Right renal pelvis (tissue), 4 donors: ENCODE data around the gene NOSIP. TPM values are rescaled to one million over a fixed set of nuclear protein-coding genes. Genes with fewer than 3 reads are reported as not detected.

Experiments used
- DNase-seq, 4 donors: peaks; one replicate each; pipeline ENCODE4 v3.0.0-alpha.2; 2013; ENCODE audit warnings: low read depth in 4 of 4, low spot score in 3 of 4, missing footprints in 1 of 4
- polyA plus RNA-seq, 4 donors: library from polyadenylated mRNA; unstranded; fragments of 120-200 nt; gene quantifications; one replicate each; pipeline ENCODE4 v1.2.1, GENCODE V29; 2013; ENCODE audit not compliant: insufficient read length in 4 of 4

NOSIP gene
- polyA plus RNA-seq, 4 donors: 53.6 to 73.7 (median 60.5) TPM

DNA sequence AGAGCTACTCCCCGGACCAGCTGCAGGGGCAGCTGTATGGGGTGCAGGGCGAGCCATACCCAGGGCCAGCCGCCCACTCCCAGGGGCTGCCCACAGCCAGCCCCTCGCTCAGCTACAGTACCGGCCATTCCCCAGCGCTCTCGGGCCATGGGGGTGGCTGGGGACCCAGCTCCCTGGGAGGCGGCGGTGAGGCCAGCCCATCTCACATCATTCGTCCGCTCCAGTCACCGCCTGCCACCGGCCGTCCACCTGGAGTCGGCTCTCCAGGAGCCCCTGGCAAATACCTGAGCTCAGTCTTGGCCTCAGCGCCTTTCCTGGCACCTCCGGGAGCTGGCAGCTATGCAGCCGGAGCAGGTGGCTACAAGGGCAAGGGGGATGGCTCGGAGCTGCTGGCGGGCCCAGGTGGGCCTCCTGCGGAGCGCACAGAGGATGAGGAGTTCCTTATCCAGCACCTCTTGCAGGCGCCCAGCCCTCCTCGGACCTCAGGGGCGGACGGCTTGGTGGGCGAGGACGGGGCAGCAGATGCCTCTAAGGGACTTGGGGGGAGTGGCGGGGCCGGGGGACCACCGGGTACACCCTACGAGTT is 15.6 kb upstream of the NOSIP start:
- DNase-seq: no peak

DNA sequence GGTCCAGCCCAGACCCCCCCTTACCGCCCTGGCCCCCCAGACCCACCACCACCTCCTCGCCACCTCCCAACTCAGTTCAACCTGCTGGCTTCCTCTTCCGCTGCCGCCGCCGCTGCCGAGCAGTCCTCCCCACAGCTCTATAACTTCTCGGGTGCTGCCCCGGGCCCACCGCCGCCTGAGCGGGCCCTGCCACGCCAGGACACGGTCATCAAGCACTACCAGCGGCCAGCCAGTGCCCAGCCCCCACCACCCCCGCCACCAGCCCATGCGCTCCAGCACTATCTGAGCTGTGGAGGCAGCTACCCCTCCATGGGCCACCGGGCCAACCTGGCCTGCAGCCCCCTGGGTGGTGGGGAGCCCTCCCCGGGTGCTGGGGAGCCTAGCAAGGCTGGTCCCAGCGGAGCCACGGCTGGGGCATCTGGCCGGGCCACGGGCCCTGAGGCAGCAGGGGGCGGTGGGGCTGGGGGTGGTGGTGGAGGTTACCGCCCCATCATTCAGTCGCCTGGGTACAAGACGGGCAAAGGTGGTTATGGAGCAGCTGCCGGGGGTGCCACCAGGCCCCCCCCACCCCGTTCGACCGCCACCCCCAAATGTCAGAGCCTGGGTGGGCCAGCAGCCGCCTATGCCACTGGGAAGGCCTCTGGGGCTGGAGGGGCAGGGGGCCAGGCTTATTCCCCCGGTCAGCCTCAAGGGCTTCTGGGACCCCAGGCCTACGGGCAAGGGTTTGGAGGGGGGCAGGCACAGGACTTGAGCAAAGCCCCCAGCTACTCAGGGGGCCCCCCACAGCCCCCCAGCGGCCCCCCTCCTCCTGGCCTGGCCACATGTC is 14.8 kb upstream of the NOSIP start:
- DNase-seq: no peak

DNA sequence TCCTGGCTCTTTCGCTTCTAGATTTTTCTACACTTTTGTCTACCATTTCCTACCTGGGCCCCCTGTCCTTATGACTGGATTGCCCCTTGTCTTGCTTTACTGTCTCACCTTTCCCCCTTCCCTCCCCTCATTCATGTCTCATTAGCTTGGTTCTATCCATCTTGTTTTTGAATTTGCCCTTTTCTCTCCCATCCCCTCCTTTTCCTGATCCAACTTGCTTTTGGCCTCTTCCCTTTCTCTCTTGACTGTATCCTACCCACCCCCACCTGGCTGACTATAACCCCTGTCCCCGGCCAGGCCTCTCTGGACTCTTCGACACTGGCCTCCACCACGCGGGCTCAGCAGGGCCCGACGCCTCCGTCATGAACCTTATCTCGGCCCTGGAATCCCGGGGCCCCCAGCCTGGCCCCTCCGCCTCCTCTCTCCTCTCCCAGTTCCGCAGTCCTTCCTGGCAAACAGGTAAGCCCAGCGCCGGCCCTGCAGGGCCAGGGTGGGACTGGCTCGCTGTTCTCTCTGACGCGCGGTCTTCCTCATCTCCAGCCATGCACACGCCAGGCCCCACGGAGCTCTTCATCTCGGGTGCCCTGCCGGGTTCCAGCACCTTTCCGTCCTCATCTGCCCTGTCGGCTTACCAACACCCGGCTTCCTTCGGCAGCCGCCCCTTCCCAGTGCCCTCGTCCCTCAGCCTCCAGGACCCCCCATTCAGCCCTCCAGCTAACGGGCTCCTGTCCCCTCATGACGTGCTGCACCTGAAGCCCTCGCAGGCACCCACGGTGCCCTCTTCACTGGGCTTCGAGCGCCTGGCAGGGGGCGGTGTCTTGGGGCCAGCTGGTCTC is 14.0 kb upstream of the NOSIP start:
- DNase-seq: no peak

DNA sequence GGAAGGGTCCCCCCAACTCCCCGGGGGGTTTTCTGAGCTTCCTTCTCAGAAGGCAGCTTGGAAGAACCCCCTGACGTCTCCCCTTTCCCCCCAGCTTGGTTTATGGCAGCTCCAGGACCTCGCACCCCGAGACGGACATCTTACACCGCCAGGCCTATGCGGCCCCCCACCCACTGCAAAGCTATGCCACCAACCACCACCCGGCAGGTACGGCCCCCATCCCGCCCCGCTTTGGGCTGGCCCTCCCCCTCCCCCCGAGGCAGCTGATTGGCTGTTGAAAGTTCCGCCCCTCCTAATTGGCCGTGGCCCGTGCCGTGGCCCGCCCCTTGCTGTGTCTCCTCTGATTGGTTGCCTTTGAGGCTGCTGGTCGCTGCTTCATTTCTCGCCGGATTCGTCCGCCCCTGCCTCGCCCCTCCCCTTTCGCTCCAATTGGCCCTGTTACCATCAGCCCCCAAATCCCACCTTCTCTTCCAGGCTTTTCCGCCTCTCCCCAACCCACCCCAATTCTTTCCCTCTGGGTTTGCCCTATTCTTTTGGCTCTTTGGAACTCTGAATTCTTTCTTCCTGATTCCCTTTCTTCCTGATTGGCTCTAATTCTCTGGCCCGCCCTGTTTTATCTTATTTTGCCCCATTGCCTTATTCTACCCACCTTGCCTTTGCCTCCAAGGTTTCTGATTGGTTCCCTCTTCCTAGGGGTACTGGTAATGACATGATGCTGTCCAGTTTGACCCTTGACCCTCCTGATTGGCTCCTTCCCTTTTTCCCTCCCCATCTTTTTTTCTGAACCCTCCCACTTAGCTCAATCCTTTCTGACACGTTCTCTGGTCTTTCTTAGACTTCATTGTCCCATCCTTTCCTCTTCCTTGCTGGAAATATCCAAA is 13.1 kb upstream of the NOSIP start:
- DNase-seq: peak in 2 of 4 donors; percentile 79

DNA sequence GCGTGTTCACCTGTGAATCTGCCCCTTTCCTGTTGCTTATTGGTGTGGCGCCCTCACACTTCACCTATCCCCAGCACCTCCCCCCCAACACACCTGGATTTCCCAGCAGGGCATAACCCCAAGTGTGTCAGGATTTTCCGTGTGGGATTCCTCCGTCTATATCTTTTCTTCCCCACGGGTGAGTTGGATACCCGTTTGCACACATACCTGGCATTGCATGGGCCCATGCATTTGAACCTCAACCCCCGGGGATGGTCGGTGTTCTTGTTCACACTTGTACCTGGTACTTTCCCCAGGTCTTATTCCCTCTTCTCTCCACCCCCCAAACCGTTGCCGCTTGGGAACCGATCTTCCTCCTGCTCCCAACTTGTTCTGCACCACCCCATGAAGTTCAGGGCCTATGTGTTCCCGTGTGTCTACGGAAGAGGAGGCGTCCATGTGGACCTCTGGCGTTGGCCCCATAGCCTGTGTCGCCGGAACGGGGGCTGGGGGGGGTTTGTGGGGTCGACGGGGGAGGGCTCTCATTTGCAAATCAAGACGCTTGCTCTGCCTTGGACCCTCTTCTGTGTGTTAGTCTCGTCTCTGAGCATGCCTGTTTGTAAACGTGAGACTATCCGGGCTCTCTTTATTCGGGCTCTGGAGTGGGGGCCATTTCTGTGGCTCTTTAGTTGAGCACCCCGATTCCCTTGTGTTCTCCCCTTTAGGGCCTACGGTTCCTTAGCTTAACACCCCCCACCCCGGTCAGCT is 12.3 kb upstream of the NOSIP start:
- DNase-seq: no peak

DNA sequence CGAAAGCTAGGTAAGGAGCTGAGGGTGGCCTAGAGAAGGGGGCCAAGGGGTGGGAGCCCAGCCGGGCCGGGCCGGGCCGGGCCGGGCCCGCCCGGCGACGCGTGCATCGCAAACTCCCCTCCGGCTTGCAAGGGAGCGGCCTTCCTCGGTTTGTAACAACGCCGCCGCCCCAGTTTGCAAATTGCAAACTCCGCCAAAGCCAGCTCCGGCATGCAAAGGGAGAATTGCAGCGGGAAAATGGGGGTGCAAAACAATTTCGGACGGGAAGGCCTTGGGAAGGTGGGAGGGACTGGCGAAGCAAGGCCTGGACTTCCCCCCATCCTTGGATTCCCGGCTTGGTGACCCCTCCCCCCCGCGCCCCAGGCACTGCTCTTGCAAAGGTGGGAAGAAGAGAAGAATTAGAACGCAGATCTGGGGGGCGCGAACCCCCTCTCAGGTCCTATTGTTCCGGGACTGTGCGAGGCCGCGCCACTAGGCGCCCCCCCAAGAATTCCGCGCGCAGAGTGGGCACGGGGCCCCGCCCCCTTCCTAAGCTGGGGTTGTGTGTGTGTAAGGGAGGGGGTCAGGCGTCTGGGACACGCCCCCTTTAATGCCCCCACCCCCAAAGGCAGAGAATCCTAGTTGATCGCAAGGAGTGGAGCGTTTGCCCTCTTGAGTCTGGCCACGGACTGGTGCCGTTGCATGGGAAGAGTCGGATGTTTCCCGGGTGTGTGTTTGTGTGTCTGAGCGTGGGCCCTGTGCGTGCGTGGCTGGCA is 11.6 kb upstream of the NOSIP start:
- DNase-seq: no peak

DNA sequence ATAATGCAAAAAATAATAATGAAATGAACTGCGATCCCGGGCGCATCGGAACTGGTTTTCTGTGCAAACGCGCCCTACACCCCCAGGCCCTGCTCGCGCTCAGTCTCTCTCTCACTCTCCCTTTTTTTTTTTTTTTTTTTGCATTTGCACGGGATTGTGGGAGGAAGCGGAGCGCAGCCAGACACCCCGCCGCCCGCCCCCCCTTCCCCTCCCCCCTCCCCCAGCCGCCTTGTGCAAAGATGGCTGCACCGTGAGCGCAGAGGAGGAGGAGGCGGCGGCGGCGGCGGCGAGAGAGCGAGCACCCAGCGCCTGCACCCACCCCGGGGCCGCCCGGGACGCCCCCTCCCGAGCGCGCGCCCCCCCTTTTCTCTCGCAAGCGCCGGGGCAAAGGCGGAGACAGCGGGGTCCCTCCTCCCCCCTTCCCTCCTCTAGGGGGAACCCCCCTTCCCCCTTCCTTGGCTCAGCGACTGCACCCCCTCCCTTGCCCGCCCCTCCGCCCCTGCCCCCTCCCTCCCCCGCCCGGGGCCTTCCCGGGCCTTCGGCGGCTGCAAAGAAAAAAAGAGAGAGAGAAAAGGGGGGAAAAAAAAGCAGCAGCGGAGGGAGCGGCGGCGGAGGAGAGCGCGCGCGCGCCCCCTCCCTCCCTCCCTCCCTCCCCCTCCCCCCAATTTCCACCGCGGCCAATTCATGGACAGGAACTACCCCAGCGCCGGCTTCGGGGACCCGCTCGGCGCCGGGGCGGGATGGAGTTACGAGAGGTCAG is 10.8 kb upstream of the NOSIP start, which contains the start of gene PRR12:
Gene PRR12, plus strand, starts transcription at position 212 of the 760 bp plus-strand sequence. Its CDS starts 473 bp downstream, at position 685.
- DNase-seq: no peak

DNA sequence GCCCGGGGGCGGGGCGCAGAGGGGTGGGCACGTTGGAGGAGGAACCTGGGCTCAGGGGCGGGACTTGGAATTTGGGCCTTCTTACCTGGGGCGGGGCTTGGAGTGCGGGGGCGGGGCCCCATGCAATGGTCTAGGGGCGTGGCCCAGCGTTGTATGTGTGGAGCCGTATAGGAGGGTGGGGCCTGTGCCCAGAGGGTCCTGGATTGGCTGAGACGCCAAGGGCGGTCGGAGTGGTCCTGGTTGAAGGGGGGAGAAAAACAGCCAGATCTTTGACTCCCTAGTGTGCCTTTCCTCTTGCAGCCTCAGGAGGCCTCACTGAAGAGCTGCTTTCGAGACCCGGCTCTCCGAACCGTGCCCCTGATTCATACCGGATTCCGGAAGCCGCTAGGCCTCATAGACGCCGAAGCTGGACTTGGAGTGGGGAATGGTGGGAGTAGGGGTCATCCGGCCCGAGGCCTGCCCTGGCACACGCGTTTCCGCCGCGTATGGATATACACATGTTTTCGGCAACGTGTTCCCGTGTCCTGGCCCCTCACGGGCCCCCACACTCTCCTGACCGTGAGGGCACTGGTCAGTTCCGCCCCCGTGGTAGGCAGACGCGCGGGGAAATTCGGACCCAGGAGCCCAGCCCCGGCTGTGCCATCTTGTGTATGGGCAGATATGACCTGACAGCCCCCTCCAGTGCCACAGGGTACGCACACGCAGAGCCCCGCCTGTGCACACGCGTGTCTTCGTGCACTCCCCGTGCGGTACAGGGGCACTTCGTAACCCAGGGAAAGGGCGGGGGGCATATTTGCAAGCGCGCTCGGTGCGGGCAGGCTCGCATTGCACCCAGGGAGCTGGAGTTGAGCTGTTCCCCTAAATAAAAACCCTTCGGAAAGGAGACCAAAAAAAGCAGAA is 10.0 kb upstream of the NOSIP start:
- DNase-seq: peak; percentile 87 to 93 (median 92)

DNA sequence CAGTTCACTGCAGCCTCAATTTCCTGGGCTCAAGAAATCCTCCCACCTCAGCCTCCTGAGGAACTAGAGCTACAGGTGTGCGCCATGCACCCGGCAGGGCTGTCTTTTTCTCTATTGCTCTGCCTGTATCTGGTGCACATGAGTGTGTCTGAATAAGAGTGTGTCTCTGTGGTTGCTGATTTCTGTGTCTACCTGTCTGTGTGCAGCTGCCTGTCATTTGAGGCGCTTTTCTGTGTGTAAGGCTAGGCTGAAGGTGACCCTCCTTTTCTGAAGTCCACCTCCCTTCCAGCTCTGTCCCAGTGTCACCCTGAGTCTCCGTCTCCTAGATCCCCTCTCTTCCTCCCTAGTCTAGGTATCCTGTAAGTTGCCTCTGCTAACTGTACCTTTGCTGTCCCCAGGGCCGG is 9.1 kb upstream of the NOSIP start:
- DNase-seq: no peak

DNA sequence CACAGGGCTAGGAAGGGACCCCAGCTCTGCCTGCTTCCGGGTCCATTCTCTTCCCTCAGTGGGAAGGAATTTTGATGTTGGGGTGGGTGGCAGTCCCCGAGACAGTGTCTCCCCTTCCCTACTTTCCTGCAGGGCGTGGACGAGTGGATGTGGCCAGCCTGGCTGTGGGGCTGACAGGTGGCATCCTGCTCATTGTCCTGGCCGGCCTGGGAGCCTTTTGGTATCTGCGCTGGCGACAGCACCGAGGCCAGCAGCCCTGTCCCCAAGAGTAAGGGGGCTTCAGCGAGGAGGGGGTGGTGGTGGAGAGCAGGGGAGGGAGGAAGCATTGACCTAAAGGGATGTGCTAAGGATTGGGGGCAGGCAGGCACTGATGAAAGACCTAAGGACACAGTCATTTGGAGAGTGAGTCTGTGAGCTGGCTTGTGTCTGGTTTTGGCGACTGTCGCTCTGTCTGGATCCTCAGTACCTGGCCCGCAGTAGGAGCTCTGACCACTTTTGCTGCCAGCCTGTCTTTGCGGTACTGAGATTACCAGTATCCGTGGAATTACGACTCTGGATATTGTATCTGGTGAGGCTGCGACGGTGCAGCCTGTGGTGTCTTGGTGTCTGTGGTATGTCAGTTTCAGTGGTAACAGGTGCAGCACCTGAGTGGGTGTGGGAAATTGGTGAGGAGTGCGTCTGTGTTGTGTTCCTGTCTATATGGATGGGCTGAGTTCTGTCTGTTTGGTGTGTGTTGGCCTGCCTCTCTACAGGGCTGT is 8.2 kb upstream of the NOSIP start:
- DNase-seq: no peak

DNA sequence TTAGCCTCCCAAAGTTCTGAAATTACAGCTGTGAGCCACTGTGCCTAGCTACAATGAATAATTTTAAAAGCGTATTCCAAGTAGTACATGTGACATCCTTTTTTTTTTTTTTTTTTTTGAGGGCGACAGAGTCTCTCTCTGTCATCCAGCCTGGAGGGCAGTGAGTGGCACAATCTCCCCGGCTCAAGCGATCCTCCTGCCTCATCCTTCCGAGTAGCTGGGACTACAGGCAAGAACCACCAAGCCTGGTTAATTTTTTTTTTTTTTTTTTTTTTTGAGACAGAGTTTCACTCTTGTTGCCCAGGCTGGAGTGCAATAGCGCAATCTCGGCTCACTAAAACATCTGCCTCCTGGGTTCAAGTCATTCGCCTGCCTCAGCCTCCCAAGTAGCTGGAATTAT is 6.9 kb upstream of the NOSIP start:
- DNase-seq: no peak

DNA sequence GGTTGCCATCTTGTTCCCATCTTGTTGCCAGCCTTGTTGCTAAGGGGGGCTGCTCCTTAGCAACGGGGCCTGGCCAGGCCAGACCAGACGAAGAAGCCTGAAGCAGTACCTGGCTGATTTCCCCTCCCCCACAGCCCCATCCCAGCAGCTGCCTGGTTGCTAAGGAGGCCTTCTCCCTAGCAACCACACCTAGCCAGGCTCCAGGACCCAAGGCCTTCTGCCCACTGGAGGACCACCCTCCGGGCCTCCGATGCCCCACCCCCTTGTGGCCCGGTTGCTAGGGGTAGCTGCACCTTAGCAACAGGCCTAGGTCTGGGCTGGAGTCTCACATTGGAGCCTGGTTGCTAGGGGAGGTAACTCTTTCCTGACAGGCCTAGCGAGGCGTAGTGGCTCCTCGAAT is 4.7 kb upstream of the NOSIP start:
- DNase-seq: no peak

DNA sequence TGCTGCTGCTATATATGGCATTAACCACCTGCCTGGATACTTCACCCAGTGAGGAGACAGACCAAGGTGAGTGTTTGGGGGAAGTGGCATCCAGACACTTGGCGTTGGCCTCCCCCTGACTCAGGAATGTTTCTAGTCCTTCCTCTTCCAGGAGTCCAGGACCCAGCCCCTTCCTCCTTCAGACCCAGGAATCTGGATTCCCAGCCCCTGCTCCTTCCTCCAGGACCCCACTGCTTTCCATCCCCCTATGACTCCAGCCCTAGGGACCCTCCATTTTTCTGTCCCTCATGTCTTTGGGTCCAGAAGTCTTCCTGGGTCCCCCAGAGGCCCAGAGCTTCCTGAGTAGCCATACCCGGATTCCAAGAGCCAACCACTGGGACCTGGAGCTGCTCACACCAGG is 2.9 kb upstream of the NOSIP start:
- DNase-seq: no peak

DNA sequence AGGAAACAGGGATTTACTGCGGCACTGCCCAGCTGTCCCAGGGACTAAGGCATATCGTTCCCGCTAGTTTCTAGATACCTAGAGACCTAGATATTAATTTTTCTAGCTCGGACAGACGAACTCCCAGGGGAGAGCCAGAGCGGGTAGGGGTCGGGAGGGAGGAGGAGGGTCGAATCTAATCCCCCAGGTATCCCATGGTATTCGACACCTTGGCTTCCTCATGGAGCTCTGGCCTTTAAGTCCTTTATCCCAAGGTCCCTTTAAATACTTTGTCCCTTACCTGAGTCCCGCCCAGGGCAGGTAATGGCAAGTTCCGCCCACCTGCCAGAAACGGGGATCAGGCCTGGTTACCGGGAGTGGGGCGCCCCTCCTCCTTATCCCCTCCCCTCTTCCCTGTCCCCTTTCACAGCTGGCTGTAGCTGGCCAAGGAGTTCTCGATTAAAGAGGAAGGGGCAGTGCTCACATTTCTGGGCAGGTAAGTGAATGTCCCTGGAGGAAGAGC is 702 bp upstream of the NOSIP start, which contains the start of gene PRRG2:
Gene PRRG2, plus strand, starts transcription at position 310 of the 502 bp plus-strand sequence. CDS start 1,904 bp downstream, outside the sequence.
- DNase-seq: no peak

DNA sequence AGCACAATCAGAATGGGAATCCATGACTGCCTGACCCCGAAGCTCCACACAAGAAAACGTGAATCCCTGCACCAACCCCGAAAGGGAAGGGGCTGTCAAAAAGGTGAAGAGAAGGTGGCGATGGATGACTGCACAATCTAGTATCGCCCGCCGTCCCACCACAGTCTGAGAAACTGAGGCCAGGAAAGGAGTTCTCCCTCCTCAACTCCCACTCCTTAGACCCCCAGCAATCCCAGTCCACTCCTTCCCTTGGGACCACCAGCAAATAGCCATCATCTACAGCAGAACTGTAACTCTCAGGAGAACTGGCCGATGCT is 451 bp downstream of the NOSIP start:
- no peak for DNase-seq

DNA sequence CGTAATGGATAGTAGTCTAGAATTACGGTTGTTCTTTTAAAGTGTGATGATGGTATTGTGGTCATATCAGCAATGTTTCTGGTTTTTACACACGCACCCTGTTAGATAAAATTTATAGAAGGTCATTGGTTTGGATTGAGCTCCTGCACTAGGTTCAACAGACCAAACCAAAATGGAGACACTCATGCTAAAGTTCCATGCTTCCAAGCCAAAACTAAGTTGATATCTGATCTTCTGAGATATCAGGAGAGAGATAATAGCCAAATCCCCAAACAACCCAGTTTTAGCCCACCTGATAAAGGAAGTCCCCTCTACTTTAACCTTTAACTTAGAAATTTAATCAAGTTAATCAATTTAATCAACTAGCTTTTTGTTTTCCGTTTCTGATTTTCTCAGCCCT is 1.2 kb downstream of the NOSIP start:
- no peak for DNase-seq
